Motor neuron (in vitro differentiated cells): ENCODE measurements around the gene SIGLEC5. TPM values are rescaled to one million over a fixed set of nuclear protein-coding genes. Genes with fewer than 3 reads are reported as not detected.
"Not testable (repeated sequence)": the region's sequence is repeated elsewhere in the genome, so short reads cannot be mapped to it uniquely, and the experiment has no call there.

ENCODE experiments used
- ATAC-seq, 8 experiments: fragments of 200-7000 bp; cut with Tn5 transposase; replicated peaks in 6 of 8; 2 replicates each; pipeline ENCODE4 v1.8.0; 2021; ENCODE audit warnings: mild to moderate bottlenecking in 8 of 8, moderate library complexity in 8 of 8
- H3K27ac ChIP-seq, 2 donors: fragments of 250-450 bp; sonication (Bioruptor Pico); 2 replicates each; pipeline ENCODE4 v1.9.0; 2021; ENCODE audit warnings: antibody characterized with exemption in 2 of 2, mild to moderate bottlenecking in 2 of 2, moderate library complexity in 1 of 2
- H3K4me1 ChIP-seq, 2 donors: fragments of 250-450 bp; sonication (Bioruptor Pico); replicated peaks in 1 of 2; 2 replicates each; pipeline ENCODE4 v1.6.1; 2021; ENCODE audit warnings: antibody characterized with exemption in 2 of 2, mild to moderate bottlenecking in 2 of 2, moderate library complexity in 1 of 2
- H3K4me3 ChIP-seq, 5 donors: fragments of 250-450 bp; sonication (Bioruptor Pico); 2 replicates each; pipeline ENCODE4 v1.9.0; 2021; ENCODE audit warnings: antibody characterized with exemption in 5 of 5, mild to moderate bottlenecking in 5 of 5, moderate library complexity in 4 of 5
- WGBS, 10 experiments: fragments of 450-650 bp; shearing (Covaris generic); methylation state at CpG; one replicate each; pipeline ENCODE4 v1.0.0; 2022; 5-methylcytosine and 5-hydroxymethylcytosine counted together
- in situ Hi-C, 9 experiments: fragments of 400-800 bp; cut with MboI; loops; one replicate each; pipeline ENCODE4 v1.15.0; 2021; ENCODE audit warnings: low sequenced_read_pairs in 9 of 9, low pct_unique_long_range_greater_than_20kb in 2 of 9; ENCODE audit not compliant: unreplicated experiment in 9 of 9
- total RNA-seq, 8 experiments: library from RNA; unstranded; fragments of 300-600 nt; gene quantifications; 2 replicates each; pipeline versions ENCODE4 v1.2.3 to v1.2.4, GENCODE V29; 2022

SIGLEC5 gene, protein sequence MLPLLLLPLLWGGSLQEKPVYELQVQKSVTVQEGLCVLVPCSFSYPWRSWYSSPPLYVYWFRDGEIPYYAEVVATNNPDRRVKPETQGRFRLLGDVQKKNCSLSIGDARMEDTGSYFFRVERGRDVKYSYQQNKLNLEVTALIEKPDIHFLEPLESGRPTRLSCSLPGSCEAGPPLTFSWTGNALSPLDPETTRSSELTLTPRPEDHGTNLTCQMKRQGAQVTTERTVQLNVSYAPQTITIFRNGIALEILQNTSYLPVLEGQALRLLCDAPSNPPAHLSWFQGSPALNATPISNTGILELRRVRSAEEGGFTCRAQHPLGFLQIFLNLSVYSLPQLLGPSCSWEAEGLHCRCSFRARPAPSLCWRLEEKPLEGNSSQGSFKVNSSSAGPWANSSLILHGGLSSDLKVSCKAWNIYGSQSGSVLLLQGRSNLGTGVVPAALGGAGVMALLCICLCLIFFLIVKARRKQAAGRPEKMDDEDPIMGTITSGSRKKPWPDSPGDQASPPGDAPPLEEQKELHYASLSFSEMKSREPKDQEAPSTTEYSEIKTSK
- not detected for total RNA-seq

DNA sequence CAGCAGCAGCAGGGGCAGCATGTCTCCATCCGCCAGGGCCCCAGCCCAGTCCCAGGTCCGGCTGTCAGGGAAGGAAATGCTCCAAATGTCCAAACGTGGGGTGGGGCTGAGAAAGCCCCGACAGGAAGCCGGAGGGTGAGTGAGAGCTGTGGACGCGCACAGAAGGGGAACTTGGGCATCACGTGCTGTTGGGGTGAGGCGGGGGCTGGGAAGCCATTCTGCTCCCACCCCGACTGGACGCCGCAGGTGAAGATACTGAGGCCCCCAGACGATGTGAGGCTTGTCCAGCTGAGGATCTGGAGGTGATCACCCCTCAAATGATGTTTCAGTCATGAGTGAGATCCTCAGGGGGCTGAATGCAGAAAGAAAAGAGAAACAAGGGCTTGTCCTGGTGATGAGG is at the start of gene SIGLEC5:
Gene SIGLEC5 (minus strand): TSS at position 87 of the 400 bp plus-strand sequence. CDS start 66 bp downstream, at position 21.
- H3K27ac ChIP-seq, ATAC-seq, in situ Hi-C loops, H3K4me3 ChIP-seq, H3K4me1 ChIP-seq: not testable (repeated sequence)
- WGBS, 10 experiments = no CpG with 5 or more reads among the region's 13 CpGs

GRCh38 chr19:51676566-51677083 is 46.4 kb upstream of the SIGLEC5 start:
- no peak overlapping the region for H3K4me3 ChIP-seq
- ATAC-seq = no peak
- H3K4me1 ChIP-seq = no peaks in the 10 kb centered on the region
- 0 to 84% (median 80%) methylated on average over 1 to 7 of the region's 11 CpGs; no CpG with 5 or more reads in 5 of the 10 experiments for WGBS, 10 experiments
- no peak overlapping the region for H3K27ac ChIP-seq
- in situ Hi-C loops = no loop called here

- ATAC-seq = peak in 2 of 8 experiments; percentile 44 to 57
- in situ Hi-C loops, H3K4me3 ChIP-seq, H3K4me1 ChIP-seq, H3K27ac ChIP-seq: not testable (repeated sequence)
- 20 to 80% (median 47%) methylated on average over 1 to 6 of the region's 7 CpGs; no CpG with 5 or more reads in 2 of the 10 experiments for WGBS, 10 experiments
These were observed 45.8 kb upstream of the SIGLEC5 start for GRCh38 chr19:51675911-51676565.

GRCh38 chr19:51668216-51668615 is 38.0 kb upstream of the SIGLEC5 start:
- 38 to 90% (median 63%) methylated on average over 1 to 3 of the region's 3 CpGs for WGBS, 10 experiments
- in situ Hi-C loops = loop anchor here in 3 of 9 experiments (25.0 kb wide), 2 partner anchors 181 to 206 kb away; partner anchors contain the start of genes SIGLEC8 (in 2 of the 3) and CEACAM18 (in 1 of the 3)
- ATAC-seq = no peak
- Histone ChIP-seq H3K4me1 (no peaks in the 10 kb centered on the region), H3K4me3 (no peak overlapping the region), H3K27ac (no peak overlapping the region)

DNA sequence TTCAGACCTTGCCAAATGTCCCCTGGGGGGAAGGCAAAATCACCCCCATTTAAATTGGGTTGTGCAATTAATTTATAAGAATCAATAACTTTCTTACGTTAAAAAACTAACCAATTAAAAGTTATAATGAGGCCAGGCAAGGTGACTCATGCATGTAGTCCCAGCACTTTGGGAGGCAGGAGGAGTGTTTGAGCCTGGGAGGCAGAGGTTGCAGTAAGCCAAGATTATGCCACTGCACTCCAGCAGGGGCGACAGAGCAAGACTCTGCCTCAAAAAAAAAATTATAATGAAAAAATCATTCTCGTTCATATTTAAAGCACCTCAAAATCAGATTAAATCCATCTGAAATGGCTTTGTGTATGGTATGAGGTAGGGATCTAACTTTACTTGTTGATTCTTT is 34.8 kb upstream of the SIGLEC5 start:
- 0 to 83% (median 41%) methylated on average over 1 to 3 of the region's 3 CpGs; no CpG with 5 or more reads in 1 of the 10 experiments for WGBS, 10 experiments
- Histone ChIP-seq H3K4me3 (no peak overlapping the region), H3K4me1 (no peaks in the 10 kb centered on the region), H3K27ac (no peak overlapping the region)
- ATAC-seq = peak in 2 of 8 experiments; percentile 75 to 88
- in situ Hi-C loops = loop anchor here in 3 of 9 experiments (25.0 kb wide), 2 partner anchors 178 to 203 kb away; partner anchors contain the start of genes SIGLEC8 (in 2 of the 3) and CEACAM18 (in 1 of the 3)

DNA sequence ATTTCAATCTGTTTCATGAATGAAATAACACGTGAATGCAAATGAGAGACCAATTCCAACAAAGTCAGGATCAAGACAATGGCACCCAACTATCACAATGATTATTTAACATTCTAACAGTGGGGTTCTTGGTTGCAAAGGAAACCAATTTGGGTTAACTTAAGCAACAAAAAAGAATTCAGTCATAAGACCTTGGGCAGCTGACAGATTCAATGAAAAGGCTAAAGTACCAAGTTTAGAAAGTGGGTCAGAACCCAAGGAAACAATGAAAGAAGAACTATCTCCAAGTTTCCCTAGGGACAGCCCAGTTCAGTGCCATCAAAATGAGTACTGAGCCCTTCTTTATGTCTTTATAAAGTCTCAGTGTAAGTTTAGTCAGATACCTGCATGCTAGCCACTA is 33.9 kb upstream of the SIGLEC5 start:
- no peak overlapping the region for H3K4me3 ChIP-seq
- in situ Hi-C loops = loop anchor here in 3 of 9 experiments (25.0 kb wide), 2 partner anchors 177 to 202 kb away; partner anchors contain the start of genes SIGLEC8 (in 2 of the 3) and CEACAM18 (in 1 of the 3)
- no peak for ATAC-seq
- 0 to 11% (median 0%) methylated on average over 1 of the region's 1 CpG; no CpG with 5 or more reads in 3 of the 10 experiments for WGBS, 10 experiments
- no peaks in the 10 kb centered on the region for H3K4me1 ChIP-seq
- no peak overlapping the region for H3K27ac ChIP-seq

DNA sequence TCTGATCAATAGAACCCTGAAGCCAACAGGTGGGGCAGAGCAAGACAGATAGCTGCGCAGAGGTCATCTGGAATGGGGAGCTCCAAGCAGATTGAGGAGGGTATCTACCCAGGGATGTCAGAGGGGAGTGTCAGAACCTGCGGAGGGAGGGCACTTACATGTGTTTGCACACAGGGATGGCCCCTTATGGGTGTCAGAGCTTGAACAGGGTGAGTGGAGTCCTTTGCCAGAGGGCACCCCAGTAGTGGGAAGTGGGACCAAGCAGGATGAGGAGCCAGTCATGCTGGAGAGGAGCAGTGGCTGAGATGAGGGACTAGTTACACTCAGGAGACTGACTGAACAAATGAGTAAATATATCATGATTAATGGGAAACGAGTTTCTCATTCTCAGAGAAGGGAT is 33.4 kb upstream of the SIGLEC5 start:
- in situ Hi-C loops = loop anchor here in 3 of 9 experiments (25.0 kb wide), 2 partner anchors 176 to 201 kb away; partner anchors contain the start of genes SIGLEC8 (in 2 of the 3) and CEACAM18 (in 1 of the 3)
- Histone ChIP-seq H3K4me1 (no peaks in the 10 kb centered on the region), H3K4me3 (no peak overlapping the region), H3K27ac (no peak overlapping the region)
- no peak for ATAC-seq
- 20 to 100% (median 40%) methylated on average over 1 to 3 of the region's 3 CpGs; no CpG with 5 or more reads in 1 of the 10 experiments for WGBS, 10 experiments

GRCh38 chr19:51660975-51661600 is 30.9 kb upstream of the SIGLEC5 start:
- in situ Hi-C loops = loop anchor here in 3 of 9 experiments (25.0 kb wide), 2 partner anchors 174 to 199 kb away; partner anchors contain the start of genes SIGLEC8 (in 2 of the 3) and CEACAM18 (in 1 of the 3)
- Histone ChIP-seq H3K4me1 (no peaks in the 10 kb centered on the region), H3K4me3 (no peak overlapping the region), H3K27ac (no peak overlapping the region)
- peak; percentile 66 to 87 (median 80) for ATAC-seq
- whole genome bisulfite sequencing, 10 experiments = 11 to 67% (median 28%) methylated on average over 1 to 7 of the region's 10 CpGs

DNA sequence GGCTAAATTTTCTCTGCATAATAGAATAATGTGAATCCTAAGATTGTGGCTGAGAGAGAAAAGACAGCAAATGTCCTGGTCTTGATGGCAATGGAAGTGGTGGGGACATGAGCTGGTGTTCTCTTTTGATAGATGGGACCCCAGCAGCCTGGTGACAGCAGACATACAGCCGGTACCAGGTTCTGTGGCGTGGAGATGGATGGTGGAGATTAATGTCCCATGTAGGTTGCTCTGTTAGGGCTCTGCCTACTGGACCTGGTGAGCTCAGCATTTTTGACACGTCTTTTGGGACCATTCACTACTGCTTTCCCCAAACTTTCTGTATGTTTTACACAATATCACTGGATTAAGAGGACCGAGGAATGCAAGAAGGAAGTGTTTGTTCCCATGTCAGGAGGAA is 24.6 kb upstream of the SIGLEC5 start:
- WGBS, 10 experiments = 0 to 88% (median 43%) methylated on average over 1 to 4 of the region's 4 CpGs; no CpG with 5 or more reads in 2 of the 10 experiments
- in situ Hi-C loops = loop anchor here in 3 of 9 experiments (25.0 kb wide), 2 partner anchors 167 to 192 kb away; partner anchors contain the start of genes SIGLEC8 (in 2 of the 3) and CEACAM18 (in 1 of the 3)
- no peak for ATAC-seq
- Histone ChIP-seq H3K4me3 (no peak overlapping the region), H3K27ac (no peak overlapping the region), H3K4me1 (no peaks in the 10 kb centered on the region)

- WGBS, 10 experiments = 0 to 64% (median 13%) methylated on average over 1 to 2 of the region's 2 CpGs
- in situ Hi-C loops = loop anchor here in 3 of 9 experiments (25.0 kb wide), 2 partner anchors 166 to 191 kb away; partner anchors contain the start of genes SIGLEC8 (in 2 of the 3) and CEACAM18 (in 1 of the 3)
- Histone ChIP-seq H3K4me3 (no peak overlapping the region), H3K4me1 (no peaks in the 10 kb centered on the region), H3K27ac (no peak overlapping the region)
- ATAC-seq = no peak
These were observed 23.0 kb upstream of the SIGLEC5 start for GRCh38 chr19:51653162-51653561.

GRCh38 chr19:51652266-51652665 is 22.1 kb upstream of the SIGLEC5 start:
- 29 to 100% (median 51%) methylated on average over 1 to 4 of the region's 4 CpGs; no CpG with 5 or more reads in 3 of the 10 experiments for WGBS, 10 experiments
- Histone ChIP-seq H3K4me1 (no peaks in the 10 kb centered on the region), H3K4me3 (no peak overlapping the region), H3K27ac (no peak overlapping the region)
- in situ Hi-C loops = loop anchor here in 3 of 9 experiments (25.0 kb wide), 2 partner anchors 165 to 190 kb away; partner anchors contain the start of genes SIGLEC8 (in 2 of the 3) and CEACAM18 (in 1 of the 3)
- ATAC-seq = no peak
